ENCODE data around the gene FMO4.
"Not testable (repeated sequence)": the region's sequence is repeated elsewhere in the genome, so short reads cannot be mapped to it uniquely, and the experiment has no call there.

FMO4 gene

GRCh38 chr1:171339345-171339744, 25.4 kb downstream of the FMO4 start:
- DNase-seq = not testable (repeated sequence)

- DNase-seq = no peak
Observed at GRCh38 chr1:171343727-171344472, 29.9 kb downstream of the FMO4 start.

GRCh38 chr1:171344473-171344820, 30.5 kb downstream of the FMO4 start:
- DNase-seq = no peak

DNA sequence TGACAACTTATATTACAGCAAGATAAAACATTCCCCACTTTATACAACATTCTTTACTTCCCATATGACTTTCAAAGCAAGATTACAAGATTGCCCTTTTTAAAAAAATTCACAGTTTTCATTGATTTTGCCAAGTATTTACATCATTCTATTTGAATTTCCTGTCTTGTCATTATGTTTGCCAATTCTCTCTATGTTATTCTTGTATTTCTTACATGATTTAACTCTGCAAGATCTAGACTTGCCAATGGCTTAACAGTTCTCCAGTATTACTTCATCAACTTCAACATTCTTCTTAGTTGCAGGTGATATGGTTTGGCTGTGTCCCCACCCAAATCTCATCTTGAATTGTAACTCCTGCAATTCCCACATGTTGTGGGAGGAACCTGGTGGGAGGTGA, 31.6 kb downstream of the FMO4 start:
- no peak for DNase-seq

DNA sequence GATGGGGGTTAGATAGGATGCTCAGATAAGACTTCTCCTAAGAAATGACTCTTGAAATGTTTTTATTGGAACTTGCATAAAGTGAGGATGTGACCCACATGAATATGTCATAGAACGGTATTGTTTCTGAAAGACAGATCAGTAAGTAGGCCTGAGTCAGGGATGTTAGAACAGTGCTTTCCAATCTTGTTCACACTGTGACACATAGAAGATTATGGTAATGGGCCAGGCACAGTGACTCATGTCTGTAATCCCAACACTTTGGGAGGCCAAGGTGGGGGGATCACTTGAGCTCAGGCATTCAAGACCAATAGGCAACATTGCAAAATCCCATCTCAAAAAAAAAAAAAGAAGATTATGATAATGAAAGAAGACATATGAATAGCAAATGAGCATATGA, 32.9 kb downstream of the FMO4 start:
- DNase-seq = no peak

DNA sequence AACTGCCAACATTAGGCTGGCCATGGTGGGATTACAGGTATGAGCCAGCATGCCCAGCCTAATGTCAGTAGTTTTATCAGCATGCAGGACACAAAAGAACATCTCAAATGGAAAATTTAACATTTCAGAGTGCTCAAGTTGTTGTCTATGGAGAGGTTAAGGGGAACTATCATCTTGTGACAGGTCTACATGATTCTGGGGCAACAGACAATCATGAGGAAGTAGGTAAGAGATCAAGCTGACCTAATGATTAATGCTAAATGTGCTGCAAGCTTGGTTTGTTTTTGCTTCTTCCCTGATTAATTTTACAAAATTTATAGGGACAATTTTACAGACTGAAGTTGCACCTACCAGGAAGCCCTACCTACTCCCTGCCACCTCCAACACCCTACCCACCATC, 36.6 kb downstream of the FMO4 start:
- DNase-seq = no peak

- no peak for DNase-seq
Observed at GRCh38 chr1:171351961-171352360, 38.0 kb downstream of the FMO4 start.

DNA sequence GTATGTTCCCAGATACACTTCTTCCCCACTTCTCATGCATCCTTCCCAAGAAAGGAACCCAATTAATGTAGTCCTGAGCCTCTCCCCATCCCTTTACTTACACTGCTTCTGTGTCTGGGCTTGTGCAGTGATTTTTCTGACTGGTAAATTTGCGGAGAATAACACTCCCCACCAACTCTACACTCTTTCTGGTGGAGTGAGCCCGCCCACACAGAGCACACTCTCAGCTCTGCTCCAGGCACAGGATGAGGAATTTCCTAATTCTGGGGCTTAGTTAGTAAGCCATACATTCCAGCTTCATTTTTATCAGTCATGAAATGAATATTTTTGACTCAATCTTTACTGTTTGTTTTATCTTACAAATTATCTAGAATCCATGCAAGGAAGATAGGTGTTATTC, 38.6 kb downstream of the FMO4 start:
- no peak for DNase-seq

- DNase-seq = no peak
Observed at GRCh38 chr1:171355727-171356126, 41.7 kb downstream of the FMO4 start.

GRCh38 chr1:171357179-171357578, 43.2 kb downstream of the FMO4 start:
- DNase-seq = no peak

- DNase-seq = not testable (repeated sequence)
Observed at GRCh38 chr1:171359355-171359648, 45.3 kb downstream of the FMO4 start.

GRCh38 chr1:171359731-171360527, 45.9 kb downstream of the FMO4 start:
- DNase-seq = not testable (repeated sequence)

GRCh38 chr1:171366085-171366484, 52.1 kb downstream of the FMO4 start:
- DNase-seq = no peak

GRCh38 chr1:171366816-171367215, 52.8 kb downstream of the FMO4 start:
- DNase-seq = no peak

GRCh38 chr1:171367436-171367835, 53.5 kb downstream of the FMO4 start:
- DNase-seq = no peak

DNA sequence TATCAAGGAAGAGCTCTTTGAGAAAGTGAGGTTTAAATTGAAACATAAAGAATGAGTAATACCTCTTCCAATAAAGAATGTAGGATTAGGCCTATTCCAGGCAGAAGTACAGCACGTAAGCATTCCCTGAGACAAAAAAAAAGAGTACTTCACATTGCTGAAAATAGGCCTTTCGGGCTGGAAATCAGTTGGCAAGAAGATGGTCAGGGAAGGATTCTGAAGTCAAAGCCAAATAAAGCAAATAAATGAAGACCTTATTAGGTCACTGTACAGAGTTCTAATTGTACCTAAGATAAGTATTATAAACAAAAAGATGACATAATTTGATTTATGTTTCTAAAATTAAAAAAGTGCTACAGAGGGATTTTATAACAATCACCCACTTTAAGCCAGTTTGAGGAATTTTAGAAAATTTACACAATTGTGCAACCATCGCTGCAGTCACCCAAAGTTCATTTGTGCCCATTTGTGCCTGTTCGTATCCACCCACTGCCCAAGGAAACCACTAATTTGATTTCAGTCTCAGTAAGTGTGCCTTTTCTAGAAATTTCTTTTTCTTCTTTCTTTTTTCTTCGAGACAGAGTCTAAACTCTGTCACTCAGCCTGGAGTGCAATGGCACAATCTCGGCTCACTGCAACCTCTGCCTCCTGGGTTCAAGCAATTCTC, 58.6 kb downstream of the FMO4 start:
- DNase-seq = no peak

GRCh38 chr1:171373357-171374122, 59.6 kb downstream of the FMO4 start:
- DNase-seq = not testable (repeated sequence)

GRCh38 chr1:171379846-171380245, 65.9 kb downstream of the FMO4 start:
- DNase-seq = no peak

- no peak for DNase-seq
Observed at GRCh38 chr1:171381866-171382210, 67.9 kb downstream of the FMO4 start.

- no peak for DNase-seq
Observed at GRCh38 chr1:171384496-171384895, 70.5 kb downstream of the FMO4 start.

- DNase-seq = no peak
Observed at GRCh38 chr1:171389171-171389570, 75.2 kb downstream of the FMO4 start.

DNA sequence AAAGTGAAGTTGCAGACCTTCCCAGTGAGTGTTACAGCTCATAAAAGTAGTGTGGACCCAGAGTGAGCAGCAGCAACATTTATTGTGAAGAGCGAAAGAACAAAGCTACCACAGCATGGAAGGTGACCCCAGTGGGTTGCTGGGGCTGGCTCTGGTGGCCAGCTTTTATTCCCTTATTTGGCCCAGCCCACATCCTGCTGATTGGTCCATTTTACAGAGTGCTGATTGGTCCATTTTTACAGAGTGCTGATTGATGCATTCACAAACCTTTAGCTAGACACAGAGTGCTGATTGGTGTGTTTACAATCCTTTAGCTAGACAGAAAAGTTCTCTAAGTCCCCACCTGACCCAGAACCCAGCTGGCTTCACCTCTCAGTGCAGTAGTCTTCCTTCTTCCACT, 76.8 kb downstream of the FMO4 start:
- DNase-seq = not testable (repeated sequence)
